ENCODE data around the gene SYCP2L. TPM values are rescaled to one million over a fixed set of nuclear protein-coding genes. Genes with fewer than 3 reads are reported as not detected.

Gene SYCP2L
- total and polyA plus RNA-seq, 9 of the 15 experiments (the other 6 are each of a cell fraction or from before 2014, with no cell fraction given), result 12.4 to 46.9 (median 22.0) TPM

- H3K79me2 ChIP-seq (ENCODE audit: control insufficient read depth, insufficient read depth, low read length), result no peaks in the 10 kb centered on the region
- H3K9me3 ChIP-seq (replicated peaks; ENCODE audit: control insufficient read depth, insufficient read depth, low read depth, low read length), result peaks cover 7% of the 10 kb centered on the region
- ChIA-PET POLR2A (interaction anchor here (1.0 to 1.6 kb wide), 5 partner anchors 11 to 50 kb away, joined by 3 to 4 read pairs (median 3); no protein-coding TSS in a partner anchor), CTCF (ENCODE audit: low intra/inter-chr PET ratio) (no interaction called here)
- in situ Hi-C loops (cut with MboI), result no loop called here
- peaks cover 14 to 15% of the 10 kb centered on the region in 2 experiments for H3K4me1 ChIP-seq (replicated peaks in 1 of 2; ENCODE audit: control insufficient read depth in 2 of 2, insufficient read depth in 2 of 2, low read length in 2 of 2)
- BruUV-seq (replicated peaks), result TSS peak; percentile 98
- ATAC-seq (peak; percentile 11), DNase-seq (ENCODE audit: extremely low read depth in 1 of 4, low spot score in 3 of 4) (no peak), FAIRE-seq (no peak)
- peak overlapping the region in 1 of 2 experiments; percentile 69; a peak in 2 of 4 replicates for H3K9ac ChIP-seq (ENCODE audit: insufficient read depth in 1 of 2, low read depth in 2 of 2, low read length in 2 of 2)
- H3K9me1 ChIP-seq (ENCODE audit: control insufficient read depth, insufficient read depth, low read length), result no peaks in the 10 kb centered on the region
- H3K27me3 ChIP-seq (ENCODE audit: control insufficient read depth in 2 of 2, insufficient read depth in 2 of 2, low read length in 2 of 2), result no peaks in the 10 kb centered on the region
- no peaks in the 10 kb centered on the region for H3K36me3 ChIP-seq (ENCODE audit: control insufficient read depth, insufficient read depth, low read length)
- no peaks in the 10 kb centered on the region for H4K20me1 ChIP-seq (replicated peaks; ENCODE audit: control insufficient read depth, insufficient read depth, low read length)
- peak overlapping the region; percentile 76; the same call in 2 of the 3 replicates for H3K27ac ChIP-seq (ENCODE audit: extremely low read depth, low read depth, low read length)
- WGBS (ENCODE audit: insufficient coverage, low coverage, missing lambda C conversion rate), result 50% methylated on average over 8 of the region's 8 CpGs
- peak overlapping the region; percentile 63 for H3K4me3 ChIP-seq
- H2AFZ ChIP-seq (ENCODE audit: low read depth, low read length), result peak overlapping the region; percentile 94
- peak overlapping the region; percentile 84 for H3K4me2 ChIP-seq (ENCODE audit: insufficient read depth, low read length)
- intact Hi-C loops (cut with micrococcal nuclease), result loop anchor here (5.0 kb wide), 1 partner anchor 48 kb away; the partner anchor contains the start of gene SYCP2L
- TF ChIP-seq NR2C1 (IDR thresholded peaks at IDR 0.05) (0 out of 2 replicates have a peak, but pooled peaks have one; percentile 12), NR2C1 (tag; IDR thresholded peaks at IDR 0.05) (no peak), CHAMP1 (IDR thresholded peaks at IDR 0.05) (0 out of 2 replicates have a peak, but pooled peaks have one; percentile 18), HDAC2 (IDR thresholded peaks at IDR 0.05) (0 out of 2 replicates have a peak, but pooled peaks have one; percentile 3), ARNT (IDR thresholded peaks at IDR 0.05) (0 out of 4 replicates have a peak, but pooled peaks of 1 of the 2 experiments have one; percentile 66), LEF1 (IDR thresholded peaks at IDR 0.05) (peak; percentile 10; the same call in 1 of the 2 replicates), BRF1 (IDR thresholded peaks at IDR 0.05; ENCODE audit: borderline replicate concordance, extremely low read depth, insufficient read length) (no peak), ZBTB33 (CRISPR knock-in tag; IDR thresholded peaks at IDR 0.05) (peak; percentile 55; the same call in 1 of the 2 replicates), HSF4 (CRISPR knock-in tag; IDR thresholded peaks at IDR 0.05; ENCODE audit: borderline replicate concordance) (no peak), ARID1B (IDR thresholded peaks at IDR 0.05) (peak; percentile 17; the same call in 1 of the 2 replicates), NCOA6 (IDR thresholded peaks at IDR 0.05) (0 out of 2 replicates have a peak, but pooled peaks have one; percentile 15)
- TF ChIP-seq, protein P1, sequence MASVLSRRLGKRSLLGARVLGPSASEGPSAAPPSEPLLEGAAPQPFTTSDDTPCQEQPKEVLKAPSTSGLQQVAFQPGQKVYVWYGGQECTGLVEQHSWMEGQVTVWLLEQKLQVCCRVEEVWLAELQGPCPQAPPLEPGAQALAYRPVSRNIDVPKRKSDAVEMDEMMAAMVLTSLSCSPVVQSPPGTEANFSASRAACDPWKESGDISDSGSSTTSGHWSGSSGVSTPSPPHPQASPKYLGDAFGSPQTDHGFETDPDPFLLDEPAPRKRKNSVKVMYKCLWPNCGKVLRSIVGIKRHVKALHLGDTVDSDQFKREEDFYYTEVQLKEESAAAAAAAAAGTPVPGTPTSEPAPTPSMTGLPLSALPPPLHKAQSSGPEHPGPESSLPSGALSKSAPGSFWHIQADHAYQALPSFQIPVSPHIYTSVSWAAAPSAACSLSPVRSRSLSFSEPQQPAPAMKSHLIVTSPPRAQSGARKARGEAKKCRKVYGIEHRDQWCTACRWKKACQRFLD (CRISPR knock-in tag; IDR thresholded peaks at IDR 0.05), result 0 out of 2 replicates have a peak, but pooled peaks have one; percentile 61
- TF ChIP-seq, protein P2, sequence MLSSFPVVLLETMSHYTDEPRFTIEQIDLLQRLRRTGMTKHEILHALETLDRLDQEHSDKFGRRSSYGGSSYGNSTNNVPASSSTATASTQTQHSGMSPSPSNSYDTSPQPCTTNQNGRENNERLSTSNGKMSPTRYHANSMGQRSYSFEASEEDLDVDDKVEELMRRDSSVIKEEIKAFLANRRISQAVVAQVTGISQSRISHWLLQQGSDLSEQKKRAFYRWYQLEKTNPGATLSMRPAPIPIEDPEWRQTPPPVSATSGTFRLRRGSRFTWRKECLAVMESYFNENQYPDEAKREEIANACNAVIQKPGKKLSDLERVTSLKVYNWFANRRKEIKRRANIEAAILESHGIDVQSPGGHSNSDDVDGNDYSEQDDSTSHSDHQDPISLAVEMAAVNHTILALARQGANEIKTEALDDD (IDR thresholded peaks at IDR 0.05), result peak; percentile 30; the same call in 1 of the 2 replicates
These were observed 48.0 kb upstream of the SYCP2L start for GRCh38 chr6:10838794-10839333.
